HepG2 (cell line): Measurements from ENCODE around the gene RBCK1. TPM values are rescaled to one million over a fixed set of nuclear protein-coding genes. Genes with fewer than 3 reads are reported as not detected.

ENCODE experiments used
- ATAC-seq: fragments of 200-7000 bp; cut with Tn5 transposase; 3 replicates; pipeline ENCODE4 v1.9.1; 2020; ENCODE audit warnings: mild to moderate bottlenecking, moderate library complexity
- BruUV-seq: library from RNA; stranded (reverse); fragments of 400-500 nt; replicated peaks from 2 replicates; lab custom pipeline; 2021; lab: Mats Ljungman, UMichigan
- CTCF ChIA-PET: fragments of 300-600 bp; formaldehyde crosslinking; extraction: SDS; loops from one replicate; lab custom pipeline; 2021; ENCODE audit warnings: low total read pairs, inconsistent platforms, low intra/inter-chr PET ratio; lab: Yijun Ruan, JAX
- POLR2A ChIA-PET: fragments of 350-600 bp; sonication (Branson Sonifier 250); formaldehyde crosslinking; loops from one replicate; lab custom pipeline; 2020; ENCODE audit warnings: antibody characterized with exemption, inconsistent platforms; lab: Yijun Ruan, JAX
- DNase-seq: peaks from one replicate; pipeline ENCODE4 v3.0.0-alpha.2; 2015; ENCODE audit warnings: low spot score
- FAIRE-seq: peaks from 3 replicates; lab custom pipeline; 2011; peaks lifted over from hg19 to GRCh38; lab: Jason Lieb, UNC
- H2AFZ ChIP-seq: one replicate; pipeline ENCODE4 v1.6.1; 2011; ENCODE audit warnings: low read length, inconsistent platforms
- H3K27ac ChIP-seq: fragments of 300-600 bp; 3 replicates; pipeline ENCODE4 v1.8.0; 2011; ENCODE audit warnings: mixed run types, mild to moderate bottlenecking, mixed read lengths, low read length, inconsistent platforms; ENCODE audit not compliant: insufficient read depth; ENCODE audit errors: extremely low read length
- H3K27me3 ChIP-seq, 2 experiments: fragments of 200-600 bp in 1 of 2; 2 replicates in 1 of 2; 3 replicates in 1 of 2; pipeline versions ENCODE4 v1.6.0 to v1.8.0; 2011; ENCODE audit warnings: low read length in 2 of 2, mild to moderate bottlenecking in 2 of 2, moderate library complexity in 2 of 2, inconsistent platforms in 1 of 2; ENCODE audit not compliant: insufficient read depth in 2 of 2, control insufficient read depth in 1 of 2
- H3K36me3 ChIP-seq, 2 experiments: fragments of 200-600 bp in 1 of 2; replicated peaks in 1 of 2; 2 replicates in 1 of 2; 3 replicates in 1 of 2; pipeline versions ENCODE4 v1.5.1 to v1.8.0; 2011; ENCODE audit warnings: low read length in 2 of 2, inconsistent platforms in 1 of 2; ENCODE audit not compliant: insufficient read depth in 2 of 2, control insufficient read depth in 1 of 2
- H3K4me1 ChIP-seq: 2 replicates; pipeline ENCODE4 v1.5.1; 2012; ENCODE audit warnings: low read length, inconsistent platforms; ENCODE audit not compliant: insufficient read depth
- H3K4me2 ChIP-seq: 2 replicates; pipeline ENCODE4 v1.6.0; 2011; ENCODE audit warnings: low read depth, low read length, inconsistent platforms
- H3K4me3 ChIP-seq, 3 experiments: fragments of 200-600 bp in 1 of 3; sonication (generic), shearing (Covaris generic) in 1 of 3; replicated peaks in 1 of 3; 2 replicates each; pipeline ENCODE4 v1.5.1; 2011 to 2016; ENCODE audit warnings: low read length in 3 of 3, inconsistent platforms in 2 of 3, low read depth in 2 of 3, mild to moderate bottlenecking in 2 of 3, control low read depth in 1 of 3, mixed read lengths in 1 of 3; ENCODE audit not compliant: insufficient read depth in 1 of 3
- H3K79me2 ChIP-seq: one replicate; pipeline ENCODE4 v1.6.1; 2011; ENCODE audit warnings: low read length, inconsistent platforms; ENCODE audit not compliant: insufficient read depth
- H3K9ac ChIP-seq: 2 replicates; pipeline ENCODE4 v1.6.0; 2011; ENCODE audit warnings: mild to moderate bottlenecking, low read depth, low read length, inconsistent platforms; ENCODE audit not compliant: insufficient read depth
- H3K9me3 ChIP-seq: 2 replicates; pipeline ENCODE4 v1.5.1; 2012; ENCODE audit warnings: mild to moderate bottlenecking, low read length
- H4K20me1 ChIP-seq: 2 replicates; pipeline ENCODE4 v1.6.0; 2011; ENCODE audit warnings: inconsistent platforms, mild to moderate bottlenecking, low read length, moderate library complexity; ENCODE audit not compliant: insufficient read depth
- ASH2L ChIP-seq: fragments of 300-600, 200-600 bp; sonication (generic); IDR thresholded peaks from 2 replicates; pipeline ENCODE4 v1.7.0; 2017; ENCODE audit warnings: low read depth, mild to moderate bottlenecking, moderate library complexity, mixed read lengths, low read length; ENCODE audit not compliant: insufficient read length
- CTCF ChIP-seq: sonication (generic); formaldehyde crosslinking; IDR thresholded peaks from 2 replicates; pipeline ENCODE4 v1.5.0; 2020; ENCODE audit warnings: mild to moderate bottlenecking, missing genetic modification reagents, moderate library complexity
- IRX3 ChIP-seq: sonication (generic); formaldehyde crosslinking; IDR thresholded peaks from 2 replicates; pipeline ENCODE4 v1.8.1; 2023; ENCODE audit warnings: mild to moderate bottlenecking, low read depth, missing genetic modification reagents, borderline replicate concordance
- MYNN ChIP-seq: sonication (generic); formaldehyde crosslinking; IDR thresholded peaks from 2 replicates; pipeline ENCODE4 v1.4.0; 2020; ENCODE audit warnings: mild to moderate bottlenecking, low read depth, missing genetic modification reagents
- NR2C2 ChIP-seq: sonication (generic); formaldehyde crosslinking; IDR thresholded peaks from 2 replicates; pipeline ENCODE4 v1.4.0; 2020; ENCODE audit warnings: missing genetic modification reagents, mild to moderate bottlenecking, moderate library complexity, borderline replicate concordance
- PBX2 ChIP-seq: IDR thresholded peaks from 2 replicates; pipeline ENCODE4 v1.6.1; 2016; ENCODE audit warnings: control low read depth
- SAFB2 ChIP-seq: sonication (generic); formaldehyde crosslinking; IDR thresholded peaks from 2 replicates; pipeline ENCODE4 v1.5.1; 2020; ENCODE audit warnings: missing genetic modification reagents, low read depth, mild to moderate bottlenecking, borderline replicate concordance
- TAF1 ChIP-seq: sonication (generic); formaldehyde crosslinking; IDR thresholded peaks from 2 replicates; pipeline ENCODE4 v1.4.0; 2020; ENCODE audit warnings: missing genetic modification reagents
- ZBTB33 ChIP-seq: sonication (generic); formaldehyde crosslinking; IDR thresholded peaks from 2 replicates; pipeline ENCODE4 v1.4.0; 2020; ENCODE audit warnings: missing genetic modification reagents
- ZBTB44 ChIP-seq: sonication (generic); formaldehyde crosslinking; IDR thresholded peaks from 2 replicates; pipeline ENCODE4 v1.4.0; 2020; ENCODE audit warnings: missing genetic modification reagents
- ZNF367 ChIP-seq: sonication (generic); formaldehyde crosslinking; IDR thresholded peaks from 2 replicates; pipeline ENCODE4 v1.4.0; 2020; ENCODE audit warnings: missing genetic modification reagents, borderline replicate concordance
- ZNF451 ChIP-seq: sonication (generic); formaldehyde crosslinking; IDR thresholded peaks from 2 replicates; pipeline ENCODE4 v1.5.0; 2020; ENCODE audit warnings: mild to moderate bottlenecking, missing genetic modification reagents
- ZNF468 ChIP-seq: sonication (generic); formaldehyde crosslinking; IDR thresholded peaks from 2 replicates; pipeline ENCODE4 v1.8.0; 2022; ENCODE audit warnings: mild to moderate bottlenecking, moderate library complexity, missing genetic modification reagents
- ZNF629 ChIP-seq: sonication (generic); formaldehyde crosslinking; conservative IDR thresholded peaks from 2 replicates; pipeline ENCODE4 v1.5.0; 2020; ENCODE audit warnings: missing genetic modification reagents
- ZNF678 ChIP-seq: sonication (generic); formaldehyde crosslinking; IDR thresholded peaks from 2 replicates; pipeline ENCODE4 v1.4.0; 2020; ENCODE audit warnings: mild to moderate bottlenecking, missing genetic modification reagents
- ZNF761 ChIP-seq: sonication (generic); formaldehyde crosslinking; conservative IDR thresholded peaks from 2 replicates; pipeline ENCODE4 v1.4.0; 2020; ENCODE audit warnings: mild to moderate bottlenecking, missing genetic modification reagents
- ZSCAN21 ChIP-seq: sonication (generic); formaldehyde crosslinking; IDR thresholded peaks from 2 replicates; pipeline ENCODE4 v1.8.0; 2022; ENCODE audit warnings: mild to moderate bottlenecking, missing genetic modification reagents, moderate library complexity, borderline replicate concordance
- WGBS: methylation state at CpG from one replicate; pipeline ENCODE4 v1.1.6; 2017; ENCODE audit warnings: low lambda C conversion rate; 5-methylcytosine and 5-hydroxymethylcytosine counted together
- in situ Hi-C: cut with HindIII; loops from 2 replicates; pipeline ENCODE4 v1.10.0; 2017; ENCODE audit warnings: low pct_unique_long_range_greater_than_20kb; ENCODE audit not compliant: extremely low pct_ligation_motif_present
- intact Hi-C: fragments of 100-400 bp; cut with micrococcal nuclease; formaldehyde crosslinking; loops from one replicate; pipeline ENCODE4 v1.10.0; 2022; ENCODE audit not compliant: unreplicated experiment
- polyA plus RNA-seq, 8 experiments: library from polyadenylated mRNA; depleted of rRNA in 3 of 8; stranded (reverse) in 7 of 8; unstranded in 1 of 8; fragments of >200 nt; fragmentation: Illumina TruSeq in 4 of 8; extraction: Trizol in 4 of 8; gene quantifications; 2 replicates each; pipeline versions ENCODE4 v1.2.1 to v1.2.3, GENCODE V29; 2011 to 2016; ENCODE audit warnings: low read depth in 4 of 8, missing spikeins in 1 of 8, mixed read lengths in 1 of 8; ENCODE audit not compliant: insufficient read depth in 1 of 8
- total RNA-seq, 5 experiments: library from RNA; depleted of rRNA; stranded (reverse); fragments of >200 nt; fragmentation: Illumina TruSeq; extraction: Trizol; gene quantifications; 2 replicates each; pipeline ENCODE4 v1.2.3, GENCODE V29; 2016; ENCODE audit warnings: low read depth in 1 of 5

RBCK1 gene
- total and polyA plus RNA-seq, 2 of the 13 experiments (the other 11 are each of a cell fraction or from before 2014, with no cell fraction given), result 149 to 215 TPM

GRCh38 chr20:419556-420165 is 11.6 kb downstream of the RBCK1 start:
- no TSS peak for BruUV-seq
- DNase-seq, result no peak
- Histone ChIP-seq H2AFZ (no peak overlapping the region), H3K4me1 (peaks cover 12% of the 10 kb centered on the region), H3K79me2 (peaks cover 12% of the 10 kb centered on the region), H3K36me3 (peaks cover 54 to 82% of the 10 kb centered on the region in 2 experiments), H3K9me3 (no peaks in the 10 kb centered on the region), H3K27ac (no peak overlapping the region), H3K4me3 (no peak overlapping the region), H4K20me1 (no peaks in the 10 kb centered on the region), H3K9ac (no peak overlapping the region), H3K27me3 (no peaks in the 10 kb centered on the region), H3K4me2 (no peak overlapping the region)
- CTCF ChIA-PET, result no interaction called here
- intact Hi-C loops (no loop called here), in situ Hi-C loops (no loop called here)
- peak; percentile 23 for ATAC-seq
- WGBS, result 95% methylated on average over 32 of the region's 32 CpGs
- POLR2A ChIA-PET, result interaction anchor here (1.4 kb wide), 2 partner anchors 10 to 57 kb away, joined by 3 read pairs; no protein-coding TSS in a partner anchor
- FAIRE-seq, result no peak
- TF ChIP-seq ZNF629 (no peak), TAF1 (CRISPR knock-in tag) (no peak), ZNF367 (CRISPR knock-in tag) (no peak), ZSCAN21 (peak; percentile 36; the same call in 1 of the 2 replicates), ZBTB33 (CRISPR knock-in tag) (peak; percentile 38; the same call in 1 of the 2 replicates), NR2C2 (CRISPR knock-in tag) (peak; percentile 75), CTCF (CRISPR knock-in tag) (no peak), IRX3 (no peak), ASH2L (no peak), ZNF678 (0 out of 2 replicates have a peak, but pooled peaks have one; percentile 40), ZBTB44 (CRISPR knock-in tag) (no peak), MYNN (CRISPR knock-in tag) (no peak), ZNF761 (CRISPR knock-in tag) (no peak), ZNF468 (CRISPR knock-in tag) (0 out of 2 replicates have a peak, but pooled peaks have one; percentile 44), SAFB2 (CRISPR knock-in tag) (no peak), ZNF451 (CRISPR knock-in tag) (no peak), PBX2 (no peak)
